Ovary (tissue), 9 donors: ENCODE results near the gene BPI. TPM values are rescaled to one million over a fixed set of nuclear protein-coding genes. Genes with fewer than 3 reads are reported as not detected.

Source experiments
- DNase-seq, 5 donors: peaks; one replicate each; pipeline ENCODE4 v3.0.0-alpha.2; 2019 to 2020
- H3K27ac ChIP-seq, 2 donors: fragments of 200-600 bp; one replicate each; pipeline versions ENCODE4 v1.5.1 to v1.8.0; 2019 to 2022
- H3K27me3 ChIP-seq: fragments of 200-600 bp; one replicate; pipeline ENCODE4 v1.8.0; 2022
- H3K36me3 ChIP-seq: fragments of 200-600 bp; sonication (generic); one replicate; pipeline ENCODE4 v1.5.1; 2019
- H3K4me1 ChIP-seq: one replicate; pipeline ENCODE4 v1.8.1; 2013; ENCODE audit warnings: mild to moderate bottlenecking, moderate library complexity; ENCODE audit not compliant: insufficient read depth
- H3K4me3 ChIP-seq: fragments of 200-600 bp; sonication (generic); one replicate; pipeline ENCODE4 v1.5.1; 2017
- H3K9me3 ChIP-seq, 2 donors: fragments of 200-600 bp in 1 of 2; sonication (generic) in 1 of 2; one replicate each; pipeline versions ENCODE4 v1.5.1 to v1.8.1; 2013 to 2019; ENCODE audit warnings: mild to moderate bottlenecking in 1 of 2, moderate library complexity in 1 of 2
- CTCF ChIP-seq, 3 donors: fragments of 450-650 bp in 2 of 3; fragments of 200-600 bp in 1 of 3; IDR thresholded peaks; one replicate each; pipeline versions ENCODE4 v1.5.1 to v1.8.0; 2016 to 2022; ENCODE audit warnings: antibody characterized with exemption in 3 of 3, mild to moderate bottlenecking in 1 of 3
- EP300 ChIP-seq: sonication (generic); formaldehyde crosslinking; IDR thresholded peaks from one replicate; pipeline ENCODE4 v1.6.1; 2017; ENCODE audit warnings: antibody characterized with exemption
- POLR2A ChIP-seq: fragments of 450-650 bp; IDR thresholded peaks from one replicate; pipeline ENCODE4 v1.6.1; 2017; ENCODE audit warnings: antibody characterized with exemption, mild to moderate bottlenecking, moderate library complexity
- WGBS, 3 donors: extraction: QIAGEN DNeasy Blood & Tissue Kit in 1 of 3; methylation state at CpG; one replicate each; pipeline versions ENCODE4 v1.1.5 to v1.1.7; 2013 to 2017; 5-methylcytosine and 5-hydroxymethylcytosine counted together
- intact Hi-C, 4 donors: fragments of 100-400 bp; cut with DNase I; formaldehyde crosslinking; loops; one replicate each; pipeline versions ENCODE4 v1.11.0 to v1.15.1; 2022 to 2023
- polyA plus RNA-seq, 2 donors: library from polyadenylated mRNA; stranded (reverse); fragments of 200-250 nt in 1 of 2; fragments of 350-450 nt in 1 of 2; fragmentation: Illumina TruSeq in 1 of 2; extraction: RNeasy Lipid Tissue Mini Kit (QIAGEN cat#74804) in 1 of 2; gene quantifications; one replicate each; pipeline ENCODE4 v1.2.3, GENCODE V29; 2013 to 2014
- total RNA-seq, 7 donors: library from RNA; depleted of rRNA in 2 of 7; stranded (reverse); fragments of >200 nt in 2 of 7; fragmentation: NEBNext Ultra II Directional in 3 of 7; extraction: Animal tissue kit (Norgen Biotek cat#: 25700) in 3 of 7; gene quantifications; one replicate each; pipeline versions ENCODE4 v1.1.0 to v1.2.4, GENCODE V29; 2016 to 2023
- donor health status: DM: no; HTN: no; CAD: no; lungs with moderate emphysema.
- donor health status: DM: no; HTN: no; CAD: no.
- donor health status: Bipolar disorder and iron deficiency.
- donor health status: DM: yes; HTN: yes; CAD: no.
- donor health status: DM: no; HTN: no; CAD: no.
- donor health status: DM: yes; HTN: yes; CAD: no.

BPI gene
- total and polyA plus RNA-seq, 9 donors, result 0.43 to 2.9 (median 1.1) TPM; not detected in 1

DNA sequence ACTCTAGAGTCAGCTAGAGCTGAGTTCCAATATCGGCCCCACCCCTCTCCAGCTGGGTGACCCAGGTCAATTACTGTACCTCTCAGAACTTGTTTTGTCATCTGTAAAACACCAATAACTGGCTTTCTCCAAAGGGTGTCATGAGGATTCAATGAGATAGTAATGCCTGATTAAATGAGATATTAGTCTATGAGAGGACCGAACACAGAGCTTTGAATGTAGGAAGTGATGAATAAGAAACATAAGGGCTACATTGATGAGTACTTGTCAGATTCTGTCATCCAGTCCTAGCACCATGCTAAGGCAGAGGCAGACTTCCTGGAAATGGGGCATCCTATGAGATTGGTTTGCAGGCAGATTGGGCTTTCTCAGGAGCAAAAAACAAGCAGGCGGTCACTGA lies 20.2 kb downstream of the BPI start:
- no peaks in the 10 kb centered on the region for H3K27me3 ChIP-seq
- intact Hi-C loops, result loop anchor here in 2 of 4 donors (5.0 kb wide), 3 partner anchors 97 to 267 kb away; partner anchors contain the start of gene TGM2 (in 1 of the 2)
- H3K4me1 ChIP-seq, result no peaks in the 10 kb centered on the region
- H3K9me3 ChIP-seq, result no peaks in the 10 kb centered on the region
- no peak overlapping the region for H3K4me3 ChIP-seq
- H3K27ac ChIP-seq, result no peak overlapping the region
- WGBS, 3 donors, result 88 to 93% (median 92%) methylated on average over 3 of the region's 3 CpGs
- no peak for TF ChIP-seq CTCF (IDR thresholded peaks at IDR 0.05)
- no peak for TF ChIP-seq EP300
- no peak for TF ChIP-seq POLR2A
- DNase-seq, result no peak
- no peaks in the 10 kb centered on the region for H3K36me3 ChIP-seq

GRCh38 chr20:38325167-38325566 lies 21.2 kb downstream of the BPI start:
- Histone ChIP-seq H3K9me3 (no peaks in the 10 kb centered on the region), H3K4me3 (no peak overlapping the region), H3K4me1 (no peaks in the 10 kb centered on the region), H3K27me3 (no peaks in the 10 kb centered on the region), H3K36me3 (no peaks in the 10 kb centered on the region), H3K27ac (no peak overlapping the region)
- TF ChIP-seq CTCF (IDR thresholded peaks at IDR 0.05), result no peak
- no peak for TF ChIP-seq POLR2A
- TF ChIP-seq EP300, result no peak
- DNase-seq, result no peak
- WGBS, 3 donors, result 44 to 58% (median 57%) methylated on average over 3 of the region's 3 CpGs
- intact Hi-C loops, result no loop called here

- DNase-seq, result no peak
- no peaks in the 10 kb centered on the region for H3K27me3 ChIP-seq
- TF ChIP-seq CTCF (IDR thresholded peaks at IDR 0.05) (no peak), POLR2A (no peak), EP300 (no peak)
- intact Hi-C loops, result no loop called here
- no peaks in the 10 kb centered on the region for H3K36me3 ChIP-seq
- H3K9me3 ChIP-seq, result no peaks in the 10 kb centered on the region
- WGBS, 3 donors, result 88 to 93% (median 88%) methylated on average over 3 of the region's 3 CpGs
- H3K4me1 ChIP-seq, result no peaks in the 10 kb centered on the region
- no peak overlapping the region for H3K27ac ChIP-seq
- H3K4me3 ChIP-seq, result no peak overlapping the region
These were observed 21.9 kb downstream of the BPI start for GRCh38 chr20:38325905-38326304.

DNA sequence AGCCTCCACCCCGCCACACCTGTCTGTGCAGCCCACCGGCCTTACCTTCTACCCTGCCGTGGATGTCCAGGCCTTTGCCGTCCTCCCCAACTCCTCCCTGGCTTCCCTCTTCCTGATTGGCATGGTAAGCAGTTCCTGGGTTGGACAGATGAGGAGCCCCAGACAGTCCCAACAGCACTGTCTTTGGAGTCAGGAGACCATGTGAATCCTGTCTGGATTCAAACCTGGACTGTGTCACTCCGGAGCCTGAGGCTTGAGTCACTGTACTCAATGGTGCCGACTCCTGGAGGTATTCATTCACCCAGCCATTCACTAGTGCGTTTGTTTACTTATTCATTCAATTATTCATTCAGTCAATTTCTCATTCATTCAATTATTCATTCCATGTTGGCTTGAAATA lies 22.4 kb downstream of the BPI start:
- DNase-seq, result no peak
- Histone ChIP-seq H3K9me3 (no peaks in the 10 kb centered on the region), H3K4me1 (no peaks in the 10 kb centered on the region), H3K4me3 (no peak overlapping the region), H3K27me3 (no peaks in the 10 kb centered on the region), H3K36me3 (no peaks in the 10 kb centered on the region), H3K27ac (no peak overlapping the region)
- intact Hi-C loops, result no loop called here
- no peak for TF ChIP-seq POLR2A
- TF ChIP-seq EP300, result no peak
- TF ChIP-seq CTCF (IDR thresholded peaks at IDR 0.05), result no peak
- WGBS, 3 donors, result 91 to 92% (median 92%) methylated on average over 7 of the region's 7 CpGs
